ENCODE results near the gene ACTN2.

Gene ACTN2

DNA sequence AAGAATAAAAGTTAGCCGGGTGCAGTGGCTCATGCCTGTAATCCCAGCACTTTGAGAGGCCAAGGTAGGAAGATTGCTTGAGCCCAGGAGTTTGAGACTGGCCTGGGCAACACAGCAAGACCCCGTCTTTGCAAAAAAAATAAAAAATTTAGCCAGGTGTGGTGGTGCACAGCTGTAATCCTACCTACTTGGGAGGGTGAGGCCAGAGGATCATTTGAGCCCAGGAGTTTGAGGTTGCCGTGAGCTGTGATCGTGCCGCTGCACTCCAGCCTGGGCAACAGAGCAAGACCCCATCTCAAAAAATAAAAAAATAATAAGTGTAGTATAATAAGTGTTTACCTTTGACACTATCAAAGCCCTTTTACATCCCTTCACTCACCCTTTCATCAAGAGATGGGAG is 5.0 kb downstream of the ACTN2 start:
- no peak for DNase-seq (ENCODE audit: low read depth)

DNA sequence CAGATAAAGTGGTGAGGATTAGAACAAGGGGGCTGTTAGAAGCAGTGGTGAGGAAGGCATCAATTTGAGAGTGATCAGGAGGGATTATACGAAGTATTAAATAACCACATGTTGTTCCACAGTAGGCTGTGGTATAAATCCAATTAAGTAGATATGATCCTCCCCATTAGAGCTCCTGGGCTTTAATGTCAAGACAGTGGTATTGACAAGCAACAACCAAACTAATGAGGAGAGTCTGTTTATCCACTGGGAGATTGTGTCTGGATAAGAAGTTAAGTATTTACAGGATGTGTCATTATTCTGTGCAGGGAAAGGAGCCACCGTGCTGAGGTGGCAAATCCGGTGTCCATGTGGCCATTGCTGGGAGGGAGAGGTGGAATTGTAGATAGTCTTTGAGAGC is 5.8 kb downstream of the ACTN2 start:
- DNase-seq (ENCODE audit: low read depth), result no peak

GRCh38 chr1:236692742-236693141 is 6.4 kb downstream of the ACTN2 start:
- no peak for DNase-seq (ENCODE audit: low read depth)

DNA sequence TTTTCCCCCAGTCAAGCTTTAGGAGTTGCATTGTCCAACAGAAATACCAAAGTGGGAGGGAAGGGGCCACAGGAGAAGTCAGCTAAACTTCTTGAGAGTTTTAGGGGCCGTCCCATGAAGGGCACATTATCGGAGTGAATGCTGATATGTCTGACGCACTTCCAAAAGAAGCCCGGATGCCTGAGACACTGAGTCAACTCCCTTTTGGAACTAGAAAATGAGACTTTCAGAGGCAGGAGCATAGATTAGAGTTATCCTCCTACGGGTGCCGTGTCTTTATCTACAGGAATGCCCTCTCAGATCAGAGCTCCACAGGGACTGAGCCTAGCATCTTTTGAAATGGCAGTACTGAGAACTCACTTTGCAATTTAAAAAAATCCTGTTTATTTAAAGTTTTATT is 13.1 kb downstream of the ACTN2 start:
- DNase-seq (ENCODE audit: low read depth), result no peak

GRCh38 chr1:236700903-236701302 is 14.6 kb downstream of the ACTN2 start:
- no peak for DNase-seq (ENCODE audit: low read depth)

DNA sequence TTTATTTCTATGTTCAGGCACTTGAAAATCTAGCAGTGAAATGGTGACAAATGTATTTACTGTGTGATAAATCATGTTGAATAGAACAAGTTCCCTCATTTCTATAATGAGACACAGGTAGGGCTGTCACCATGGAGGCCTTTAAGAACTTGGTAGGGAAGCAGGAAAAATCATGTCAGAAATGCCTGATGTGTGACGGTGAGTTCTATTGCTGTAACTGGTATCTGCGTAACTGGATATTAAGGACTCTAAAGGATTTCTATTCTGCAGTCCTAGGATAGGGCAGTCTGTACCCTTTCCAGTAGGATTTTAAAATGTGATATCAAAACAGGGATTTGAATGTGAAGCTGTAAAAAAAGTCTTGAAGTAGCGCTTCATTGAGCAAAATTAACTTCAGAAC is 15.5 kb downstream of the ACTN2 start:
- DNase-seq (ENCODE audit: low read depth), result no peak

- DNase-seq (ENCODE audit: low read depth), result no peak
Observed at GRCh38 chr1:236702791-236703394, 16.6 kb downstream of the ACTN2 start.

- no peak for DNase-seq (ENCODE audit: low read depth)
Observed at GRCh38 chr1:236705771-236706170, 19.5 kb downstream of the ACTN2 start.

GRCh38 chr1:236706183-236706582 is 19.9 kb downstream of the ACTN2 start:
- no peak for DNase-seq (ENCODE audit: low read depth)

GRCh38 chr1:236710328-236710892 is 24.1 kb downstream of the ACTN2 start:
- DNase-seq (ENCODE audit: low read depth), result no peak

DNA sequence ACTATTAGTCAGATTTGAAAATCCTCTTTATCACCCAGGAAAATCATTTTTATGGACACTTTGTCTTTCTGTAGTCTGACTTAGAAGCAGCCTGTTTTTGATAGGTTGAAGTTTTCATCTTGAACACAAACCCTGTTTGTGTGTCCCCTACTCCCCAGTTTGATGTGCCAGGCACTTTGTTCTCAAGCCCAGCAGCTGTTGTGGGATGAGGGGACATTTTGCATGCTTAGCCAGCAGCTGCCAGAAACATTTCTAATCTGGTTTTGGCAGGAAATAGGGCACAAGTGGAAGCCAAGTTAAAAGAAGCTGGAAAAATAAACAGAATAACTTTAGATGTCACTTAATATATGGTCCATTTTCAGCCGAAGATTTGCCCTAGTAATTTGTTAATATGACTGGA is 29.9 kb downstream of the ACTN2 start:
- DNase-seq (ENCODE audit: low read depth), result no peak

DNA sequence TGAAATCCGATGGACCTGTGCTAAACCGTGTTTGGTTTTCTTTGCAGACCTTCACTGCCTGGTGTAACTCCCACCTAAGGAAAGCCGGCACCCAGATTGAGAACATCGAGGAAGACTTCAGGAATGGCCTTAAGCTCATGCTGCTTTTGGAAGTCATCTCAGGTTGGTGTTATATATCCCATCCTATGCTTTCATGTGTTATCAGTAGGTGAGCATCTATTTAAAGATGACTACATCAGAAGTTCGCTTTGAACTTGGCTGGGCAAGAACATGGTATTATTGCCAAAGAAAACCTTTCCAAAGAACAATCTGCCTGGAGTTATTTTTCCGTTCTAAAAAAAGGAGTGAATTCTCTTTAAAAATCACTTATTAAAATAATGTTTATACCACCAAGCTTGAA is 31.5 kb downstream of the ACTN2 start:
- DNase-seq (ENCODE audit: low read depth), result no peak

DNA sequence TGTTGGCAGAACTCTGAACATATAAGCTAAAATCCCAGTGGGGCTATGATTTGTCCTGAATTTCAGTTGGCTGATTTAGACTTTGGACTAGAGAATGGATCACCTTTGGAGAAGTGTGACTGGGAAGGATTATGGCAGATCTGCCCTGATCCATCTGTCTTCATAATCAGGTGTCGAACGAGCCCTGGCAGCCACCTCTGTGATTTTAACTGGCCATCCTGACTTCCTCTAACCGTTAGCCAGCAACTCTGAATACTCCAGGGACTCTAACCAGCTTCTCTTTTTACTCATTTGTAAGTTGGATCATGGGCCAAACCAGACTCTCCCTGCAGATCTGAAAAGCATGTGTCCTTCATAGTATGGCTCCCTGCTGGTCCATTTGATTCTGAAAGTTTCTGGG is 32.0 kb downstream of the ACTN2 start:
- no peak for DNase-seq (ENCODE audit: low read depth)

DNA sequence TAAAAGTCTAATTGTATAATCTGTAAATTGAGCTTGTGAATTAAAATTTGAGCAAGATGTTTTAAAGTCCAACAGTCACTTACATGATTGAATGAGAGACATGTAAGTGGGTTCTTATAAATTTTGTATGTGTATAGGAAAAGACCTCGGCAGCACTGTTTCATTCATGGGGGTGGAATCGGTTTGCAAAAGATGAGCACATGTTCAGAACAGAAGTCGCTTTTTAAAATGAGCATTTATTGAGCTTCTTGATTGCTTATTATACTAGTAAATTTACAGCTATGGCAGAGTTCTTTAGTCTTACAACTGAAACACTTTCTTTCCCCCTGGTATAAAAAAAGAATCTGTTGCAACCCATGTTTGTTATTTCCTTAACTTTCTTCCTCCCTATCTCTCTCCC is 33.9 kb downstream of the ACTN2 start:
- no peak for DNase-seq (ENCODE audit: low read depth)

DNA sequence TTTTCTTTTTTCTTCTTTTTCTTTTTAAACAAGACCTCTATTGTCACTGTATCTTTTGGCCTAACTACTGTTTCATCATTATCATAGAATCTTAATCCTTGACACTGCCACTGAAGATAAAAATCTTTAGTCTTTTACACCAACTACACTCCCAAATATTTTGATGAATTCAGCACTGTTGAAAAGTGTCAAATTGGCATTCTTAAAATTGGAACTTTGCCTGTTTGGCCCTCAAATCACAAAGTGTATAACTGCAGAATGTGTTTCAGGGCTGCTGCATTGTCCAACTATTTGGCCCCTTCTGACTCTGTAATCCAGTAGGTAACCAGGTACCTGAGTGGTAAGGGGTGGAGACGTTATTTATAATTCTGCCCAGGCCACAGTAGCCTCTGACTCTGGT is 34.3 kb downstream of the ACTN2 start:
- no peak for DNase-seq (ENCODE audit: low read depth)

GRCh38 chr1:236724049-236724448 is 37.8 kb downstream of the ACTN2 start:
- no peak for DNase-seq (ENCODE audit: low read depth)

DNA sequence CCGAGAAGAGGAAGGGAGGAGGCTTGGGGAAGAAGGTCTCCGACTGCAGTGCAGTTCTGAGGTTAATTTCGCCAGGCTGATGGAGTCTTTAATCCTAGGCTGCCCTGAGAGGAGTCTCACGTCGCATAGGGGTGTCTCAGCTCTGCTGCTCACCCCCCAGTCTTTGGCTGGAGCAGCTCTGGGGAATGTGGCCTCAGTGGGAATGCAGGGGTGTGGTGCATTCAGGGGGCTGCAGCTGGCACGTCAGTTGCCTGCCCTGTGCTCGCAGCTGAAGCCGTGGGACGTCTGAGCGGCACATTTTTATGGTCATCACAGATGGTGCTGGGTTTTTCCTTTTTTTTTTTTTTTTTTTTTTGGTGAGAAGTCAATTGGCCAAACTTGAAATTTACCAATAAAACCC is 38.2 kb downstream of the ACTN2 start:
- no peak for DNase-seq (ENCODE audit: low read depth)

DNA sequence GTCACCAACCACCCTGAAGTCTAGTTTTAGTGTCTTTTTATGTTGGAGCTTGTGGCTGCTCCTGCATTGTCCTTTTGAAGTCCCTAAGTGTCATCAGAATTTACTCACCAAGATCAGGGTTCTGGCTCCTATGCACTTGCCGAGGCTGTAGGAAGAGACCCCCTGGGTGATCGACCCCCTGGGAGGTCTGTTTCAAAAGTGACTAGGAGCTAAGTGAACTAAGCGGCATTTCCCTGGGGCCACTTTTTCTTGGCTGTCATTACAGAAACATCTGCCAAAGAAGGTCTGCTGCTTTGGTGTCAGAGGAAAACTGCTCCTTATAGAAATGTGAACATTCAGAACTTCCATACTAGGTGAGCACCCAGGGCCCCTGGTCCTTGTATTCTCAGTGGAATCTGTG is 39.4 kb downstream of the ACTN2 start:
- no peak for DNase-seq (ENCODE audit: low read depth)

DNA sequence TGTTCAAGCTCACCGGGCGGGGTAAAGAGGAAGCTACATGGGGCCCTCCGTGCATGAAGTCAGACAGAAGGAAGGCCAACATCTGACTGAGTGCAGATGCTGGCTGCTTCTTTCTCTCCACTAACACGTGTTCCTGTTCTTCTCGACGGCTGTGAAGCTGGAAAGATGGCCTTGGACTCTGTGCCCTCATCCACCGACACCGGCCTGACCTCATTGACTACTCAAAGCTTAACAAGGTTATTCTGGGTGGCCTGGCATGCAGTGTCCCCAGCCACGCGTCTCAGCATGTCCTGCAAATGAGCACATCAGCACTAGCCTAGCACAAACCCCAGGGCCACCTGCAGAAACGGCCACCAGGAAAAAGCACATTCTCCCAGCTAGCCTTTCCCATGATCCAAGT is 41.2 kb downstream of the ACTN2 start:
- DNase-seq (ENCODE audit: low read depth), result no peak

DNA sequence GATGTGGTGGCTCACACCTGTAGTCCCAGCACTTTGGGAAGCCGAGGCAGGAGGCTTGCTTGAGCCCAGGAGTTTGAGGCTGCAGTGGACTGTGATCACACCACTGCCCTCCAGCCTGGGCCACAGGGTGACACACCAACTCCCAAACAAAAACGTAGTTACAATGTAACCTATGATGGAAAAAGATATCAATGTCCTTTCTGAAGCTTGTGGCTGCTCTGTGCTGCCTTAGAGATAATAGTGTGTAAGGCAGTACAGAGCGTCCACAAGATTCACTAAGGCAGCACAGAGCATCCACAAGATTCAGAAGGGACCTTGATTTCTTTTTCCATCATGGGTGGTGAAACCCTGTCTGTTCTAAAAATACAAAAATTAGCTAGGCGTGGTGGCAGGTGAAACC is 42.5 kb downstream of the ACTN2 start:
- no peak for DNase-seq (ENCODE audit: low read depth)

DNA sequence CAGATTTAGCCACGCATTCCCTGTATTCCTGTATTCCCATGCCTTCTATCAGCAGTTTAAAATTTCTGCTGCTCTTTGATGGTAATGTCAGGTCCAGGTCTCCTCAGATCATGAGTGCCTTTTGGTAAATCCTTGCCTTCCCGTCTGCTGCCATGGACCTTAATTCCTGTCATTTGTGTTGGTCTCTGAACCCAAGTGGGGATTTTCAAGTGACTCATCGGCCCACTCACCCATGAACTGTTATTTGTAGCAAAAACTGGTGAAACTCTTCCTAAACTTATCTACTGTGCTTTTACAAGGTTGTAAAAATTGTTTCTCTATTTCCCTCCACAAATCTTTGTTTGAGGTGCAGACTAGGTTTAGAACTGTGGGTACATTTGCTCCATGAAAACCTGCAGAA is 47.4 kb downstream of the ACTN2 start:
- DNase-seq (ENCODE audit: low read depth), result no peak

GRCh38 chr1:236734141-236734765 is 48.0 kb downstream of the ACTN2 start:
- no peak for DNase-seq (ENCODE audit: low read depth)

DNA sequence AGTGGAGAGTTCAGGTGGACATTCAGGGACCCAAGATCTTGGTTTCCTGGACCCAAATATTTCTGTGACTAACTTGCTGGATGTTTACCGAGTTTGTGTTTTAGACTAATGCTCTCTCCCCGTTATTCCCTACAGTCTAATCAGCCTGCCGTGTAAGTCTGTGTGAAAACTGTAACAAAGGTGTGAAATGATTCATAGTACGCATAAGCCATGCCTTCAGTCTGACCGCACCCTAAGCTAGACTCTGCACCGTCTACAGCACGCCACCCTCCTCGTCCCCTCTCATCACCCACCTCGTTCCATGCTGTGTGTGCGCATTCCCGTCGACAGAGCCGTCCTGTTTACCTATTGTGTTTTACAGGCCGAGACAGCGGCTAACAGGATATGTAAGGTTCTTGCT is 50.5 kb downstream of the ACTN2 start:
- DNase-seq (ENCODE audit: low read depth), result no peak

DNA sequence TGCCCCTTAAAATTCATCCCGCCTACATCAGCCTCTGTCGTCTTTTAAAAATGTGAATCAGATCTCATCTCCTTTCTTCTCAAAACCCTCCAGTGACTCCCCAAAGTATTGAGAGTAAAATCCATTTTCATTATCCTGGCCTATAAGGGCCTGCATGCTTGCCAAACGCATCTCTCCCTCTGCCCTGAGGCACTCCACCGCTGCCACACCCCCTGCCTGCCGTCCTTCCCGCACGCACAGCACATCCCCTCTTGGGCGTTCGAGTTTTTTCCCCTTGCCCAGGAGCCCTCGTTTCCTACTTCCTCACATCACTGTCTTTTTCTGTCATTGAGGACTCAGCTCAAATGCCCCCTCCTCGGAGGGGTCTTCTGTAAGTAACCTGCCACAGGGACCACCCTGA is 55.5 kb downstream of the ACTN2 start:
- no peak for DNase-seq (ENCODE audit: low read depth)

Data from EH (cell line).